HG02981 (cell line): Measurements from ENCODE around the gene OR10A6.

Experiments used
- ATAC-seq: cut with Tn5 transposase; IDR thresholded peaks from one replicate; pipeline ENCODE4 v1.9.1; 2021; ENCODE audit warnings: mild to moderate bottlenecking, moderate library complexity; ENCODE audit not compliant: unreplicated experiment

OR10A6 gene

DNA sequence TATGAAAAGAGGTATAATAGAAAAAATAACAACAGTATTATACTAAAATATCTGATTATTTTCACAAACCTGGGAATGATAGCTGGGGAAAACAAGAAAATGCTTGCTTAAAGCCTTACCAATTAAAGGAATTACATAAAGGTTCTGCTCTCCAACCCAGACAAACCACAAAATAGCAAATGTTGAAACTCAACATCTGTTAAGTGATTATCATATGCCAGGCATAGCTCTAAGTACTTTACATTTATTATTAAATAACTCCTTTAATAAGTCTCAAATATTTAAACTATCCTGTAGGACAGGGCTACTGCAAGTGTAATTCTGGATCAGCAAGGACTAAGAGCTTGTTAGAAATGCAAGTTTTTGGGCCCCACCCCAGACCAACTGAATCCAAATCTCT, 20.1 kb downstream of the OR10A6 start:
- no peak for ATAC-seq

DNA sequence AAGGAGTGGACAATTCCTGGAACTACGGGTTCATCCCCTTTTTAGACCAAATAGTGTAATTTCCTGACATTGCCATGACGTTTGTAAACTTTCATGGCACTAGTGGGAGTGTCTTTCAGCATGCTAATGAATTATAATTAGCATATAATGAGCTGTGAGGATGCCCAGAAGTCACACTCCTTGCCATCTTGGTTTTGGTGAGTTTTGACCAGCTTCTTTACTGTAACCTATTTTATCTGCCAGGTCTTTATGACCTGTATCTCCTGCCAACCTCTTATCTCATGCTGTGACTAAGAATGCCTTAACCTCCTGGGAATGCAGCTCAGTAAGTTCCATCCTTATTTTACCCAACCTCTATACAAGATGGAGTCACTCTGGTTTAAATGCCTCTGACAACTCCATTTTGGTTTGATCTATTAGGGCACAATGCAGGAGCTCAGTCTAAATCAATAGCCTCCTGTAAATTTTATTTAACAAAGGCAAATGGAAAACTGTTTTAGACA, 20.7 kb downstream of the OR10A6 start:
- ATAC-seq: no peak

GRCh38 chr11:7909585-7910285, 21.3 kb downstream of the OR10A6 start:
- ATAC-seq: no peak

- no peak for ATAC-seq
Measured at GRCh38 chr11:7907121-7907520, 23.9 kb downstream of the OR10A6 start.

- no peak for ATAC-seq
Measured at GRCh38 chr11:7906481-7906880, 24.6 kb downstream of the OR10A6 start.

- ATAC-seq: no peak
Measured at GRCh38 chr11:7905961-7906429, 25.1 kb downstream of the OR10A6 start.

- no peak for ATAC-seq
Measured at GRCh38 chr11:7905549-7905948, 25.5 kb downstream of the OR10A6 start.

- ATAC-seq: no peak
Measured at GRCh38 chr11:7904917-7905316, 26.2 kb downstream of the OR10A6 start.

- ATAC-seq: no peak
Measured at GRCh38 chr11:7903940-7904339, 27.1 kb downstream of the OR10A6 start.

GRCh38 chr11:7901319-7901854, 29.7 kb downstream of the OR10A6 start:
- no peak for ATAC-seq

DNA sequence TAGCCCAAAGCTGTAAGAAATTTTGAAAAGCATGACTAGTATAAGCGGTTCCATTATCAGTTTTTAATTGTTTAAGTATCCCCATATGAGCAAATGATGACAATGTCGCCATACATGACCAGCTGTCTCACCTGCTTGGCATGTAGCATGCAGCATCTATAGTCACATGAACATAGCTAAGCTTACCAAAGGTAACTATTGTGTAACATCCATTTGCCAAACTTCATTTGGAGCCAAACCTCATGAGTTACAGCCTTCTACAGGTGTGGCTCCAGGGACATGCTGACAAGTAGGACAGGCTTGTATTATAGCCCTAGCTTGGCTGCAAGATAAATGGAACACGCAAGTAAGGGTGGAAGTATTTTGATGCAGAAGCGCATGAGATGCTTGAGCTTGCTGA, 30.4 kb downstream of the OR10A6 start:
- ATAC-seq: no peak

DNA sequence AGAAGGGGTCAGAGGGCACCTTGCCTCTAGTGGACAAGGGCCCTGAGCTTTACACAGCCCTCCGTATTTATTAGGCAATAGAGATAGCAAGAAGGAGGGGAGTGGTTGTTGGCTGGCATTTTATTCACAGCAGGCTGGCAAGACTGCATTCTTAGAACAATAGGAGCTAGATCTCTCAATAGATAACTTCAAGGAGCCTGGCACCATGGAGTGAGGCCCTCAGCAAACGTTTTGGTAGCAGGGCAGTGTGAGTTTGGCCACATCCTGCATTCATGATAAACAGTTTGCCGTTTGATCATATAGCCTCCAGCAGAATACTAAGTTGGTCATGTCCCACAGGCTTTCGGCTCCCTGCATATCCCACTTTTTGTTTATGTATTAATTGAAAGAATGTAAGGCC, 31.6 kb downstream of the OR10A6 start:
- no peak for ATAC-seq

DNA sequence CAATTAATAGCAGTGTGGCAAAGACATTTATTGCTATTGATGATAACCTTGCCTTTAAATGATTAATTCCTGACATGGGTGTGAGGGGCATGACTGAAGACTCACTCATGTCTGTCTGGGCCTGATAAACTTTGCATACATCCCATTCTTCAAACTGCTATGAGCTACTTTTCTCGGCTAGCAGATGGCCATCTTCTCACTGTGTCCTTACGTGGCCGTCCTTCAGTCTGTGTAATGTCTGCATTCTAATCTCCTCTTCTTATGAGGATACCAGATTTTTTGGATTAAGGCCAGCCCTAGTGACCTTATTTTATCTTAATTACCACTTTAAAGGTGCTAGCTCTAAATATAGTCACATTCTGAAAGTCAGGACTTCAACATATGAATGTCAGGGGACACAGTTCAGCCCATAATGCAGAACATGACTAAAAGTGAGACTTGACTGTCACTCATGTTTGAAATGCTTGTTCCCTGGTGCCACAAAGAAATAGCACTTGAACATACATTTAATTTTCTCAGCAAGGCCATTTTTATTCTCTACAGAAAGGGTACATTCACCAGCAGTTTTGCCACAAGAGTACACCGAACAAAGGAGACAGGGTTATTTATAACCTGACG, 32.3 kb downstream of the OR10A6 start:
- ATAC-seq: no peak

GRCh38 chr11:7896009-7896785, 34.9 kb downstream of the OR10A6 start:
- ATAC-seq: no peak

GRCh38 chr11:7894251-7894650, 36.8 kb downstream of the OR10A6 start:
- ATAC-seq: no peak

DNA sequence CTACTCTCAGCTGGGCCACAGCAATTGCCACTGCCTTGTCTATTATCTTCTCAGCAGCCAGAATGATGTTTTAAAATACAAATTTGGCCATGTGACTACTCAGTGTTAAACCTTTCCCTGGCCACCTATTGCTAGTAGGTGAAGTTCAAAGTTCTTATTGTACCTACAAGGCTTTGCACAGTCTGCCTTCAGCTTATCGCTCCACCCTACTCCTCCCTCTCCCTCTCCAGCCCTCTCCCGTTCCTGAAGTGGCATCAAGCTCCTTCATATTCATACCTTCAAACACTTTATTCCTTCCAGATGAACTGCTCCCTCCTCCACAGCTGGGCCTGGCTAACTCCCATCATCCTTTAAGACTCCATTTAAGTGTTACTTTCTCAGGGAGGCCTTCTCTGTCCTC, 37.3 kb downstream of the OR10A6 start:
- no peak for ATAC-seq

DNA sequence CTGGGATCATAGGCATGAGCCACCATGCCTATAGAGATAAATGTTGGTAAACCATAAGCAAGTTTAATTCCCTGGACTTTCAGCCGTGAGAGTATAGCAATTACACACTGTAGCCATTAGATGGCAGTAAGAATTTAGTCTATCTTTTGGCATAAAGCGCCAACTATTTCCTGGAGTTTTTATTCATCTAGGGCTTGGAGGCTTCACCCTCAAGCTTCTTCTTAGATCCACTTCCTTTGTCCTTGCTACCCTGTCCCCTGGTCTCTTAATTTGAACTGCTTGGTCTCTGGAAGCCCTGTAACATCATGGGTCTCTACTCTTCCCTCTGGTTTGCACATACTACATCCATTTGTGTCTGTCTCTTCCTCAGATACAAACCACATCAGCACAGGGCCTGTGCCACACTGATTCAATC, 38.2 kb downstream of the OR10A6 start:
- peak; percentile 46 for ATAC-seq

GRCh38 chr11:7892059-7892699, 38.9 kb downstream of the OR10A6 start:
- peak; percentile 58 for ATAC-seq

DNA sequence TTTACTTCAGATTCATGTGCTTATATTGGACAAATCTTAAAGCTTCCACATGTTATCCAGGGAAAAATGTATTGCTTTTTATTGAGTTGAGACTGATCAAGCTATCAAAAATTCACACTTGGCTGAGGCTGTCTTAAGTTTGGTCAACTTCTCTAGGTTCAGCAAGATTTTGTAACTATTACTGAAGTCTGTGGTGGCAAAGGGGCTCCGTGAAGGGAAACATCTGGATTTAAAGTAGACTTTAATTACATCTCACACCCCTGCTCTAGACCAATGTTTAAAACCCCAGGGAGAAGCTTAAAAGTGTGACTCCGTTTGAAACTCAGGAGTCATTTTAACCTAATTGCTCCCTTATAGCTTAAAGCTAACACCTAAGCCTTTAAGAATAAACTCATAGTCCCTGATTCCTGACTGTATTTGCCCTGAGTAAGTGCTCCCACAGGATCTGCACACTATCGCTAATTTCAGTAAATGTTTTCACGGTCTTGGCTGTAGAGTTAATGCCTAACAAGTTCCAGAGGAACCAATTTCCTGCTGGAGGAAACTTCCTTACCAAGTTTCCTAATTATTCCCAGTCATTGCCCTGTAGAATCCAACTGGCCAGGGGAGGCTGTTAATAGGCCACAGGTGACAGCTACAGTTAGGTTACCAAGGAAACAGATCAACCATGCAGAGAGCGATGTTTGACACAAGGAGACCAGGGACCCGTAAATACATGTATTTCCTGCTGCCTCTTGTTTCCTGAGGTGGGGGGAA, 40.5 kb downstream of the OR10A6 start:
- ATAC-seq: peak; percentile 43

- ATAC-seq: peak; percentile 37
Measured at GRCh38 chr11:7889985-7890384, 41.1 kb downstream of the OR10A6 start.
